Activated T-cell treated with anti-CD3 and anti-CD28 coated beads, Interleukin-2, amount 50 U/mL, for 4 hours (primary cell): ENCODE data around the gene RUSC2. TPM values are rescaled to one million over a fixed set of nuclear protein-coding genes. Genes with fewer than 3 reads are reported as not detected.
"Not testable (repeated sequence)": the region's sequence is repeated elsewhere in the genome, so short reads cannot be mapped to it uniquely, and the experiment has no call there.

ENCODE experiments used
- ATAC-seq, 2 donors: fragments of 200-7000 bp; cut with Tn5 transposase; one replicate each; pipeline ENCODE4 v1.10.0; 2021
- DNase-seq: peaks from one replicate; pipeline ENCODE4 v3.0.0-alpha.2; 2020
- H3K27me3 Mint-ChIP-seq: one replicate; pipeline ENCODE4 v1.8.0; 2021; ENCODE audit warnings: low read depth, mixed read lengths
- H3K36me3 Mint-ChIP-seq: one replicate; pipeline ENCODE4 v1.8.0; 2022; ENCODE audit warnings: mixed read lengths; ENCODE audit not compliant: insufficient read depth
- H3K4me1 Mint-ChIP-seq: one replicate; pipeline ENCODE4 v1.8.0; 2021; ENCODE audit warnings: low read depth, mixed read lengths
- H3K4me3 Mint-ChIP-seq: one replicate; pipeline ENCODE4 v1.8.0; 2021; ENCODE audit warnings: mild to moderate bottlenecking, moderate library complexity, mixed read lengths
- H3K9me3 Mint-ChIP-seq: one replicate; pipeline ENCODE4 v1.8.0; 2021; ENCODE audit warnings: mixed read lengths
- total RNA-seq, 3 donors: library from RNA; stranded (reverse); gene quantifications; one replicate each; pipeline ENCODE4 v1.2.1, GENCODE V29; 2021

The RUSC2 gene
- total RNA-seq, 3 donors from 2014 or later, result 1.8 to 5.5 (median 2.1) TPM

GRCh38 chr9:35482071-35482470 lies 7.8 kb upstream of the RUSC2 start:
- Mint-ChIP-seq H3K36me3 (no peaks in the 10 kb centered on the region), H3K4me3 (no peak overlapping the region), H3K27me3 (peaks cover 6% of the 10 kb centered on the region), H3K4me1 (no peaks in the 10 kb centered on the region), H3K9me3 (no peaks in the 10 kb centered on the region)
- no peak for ATAC-seq
- no peak for DNase-seq

GRCh38 chr9:35484406-35484805 lies 5.5 kb upstream of the RUSC2 start:
- DNase-seq (no peak), ATAC-seq (no peak)
- Mint-ChIP-seq H3K4me1 (peaks cover 5% of the 10 kb centered on the region), H3K27me3 (peaks cover 9% of the 10 kb centered on the region), H3K4me3 (no peak overlapping the region), H3K9me3 (no peaks in the 10 kb centered on the region), H3K36me3 (no peaks in the 10 kb centered on the region)

- Mint-ChIP-seq H3K4me3 (no peak overlapping the region), H3K36me3 (no peaks in the 10 kb centered on the region), H3K27me3 (peaks cover 22% of the 10 kb centered on the region), H3K4me1 (peaks cover 13% of the 10 kb centered on the region), H3K9me3 (no peaks in the 10 kb centered on the region)
- ATAC-seq, result no peak
- no peak for DNase-seq
These were observed 2.8 kb upstream of the RUSC2 start for GRCh38 chr9:35487081-35487480.

DNA sequence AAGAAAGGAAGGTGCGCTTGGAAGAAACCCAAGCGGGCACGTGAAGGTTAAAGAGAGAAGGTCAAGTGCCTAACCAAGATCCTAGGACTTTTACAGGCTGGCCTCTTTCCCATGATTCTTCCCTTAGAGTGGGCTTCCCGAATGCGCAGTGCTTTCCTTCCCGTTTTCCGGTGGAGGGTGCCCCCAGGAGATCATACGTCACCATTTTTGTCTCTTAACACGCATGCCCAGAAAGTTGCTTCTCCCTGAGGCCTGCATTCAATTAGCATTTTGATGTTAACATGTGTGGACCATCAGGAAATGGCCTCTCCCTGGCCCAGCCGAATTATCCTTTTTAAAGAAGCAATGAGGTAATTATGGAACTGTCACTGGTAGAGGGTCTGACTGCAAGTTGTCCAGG lies 1.9 kb upstream of the RUSC2 start:
- Mint-ChIP-seq H3K4me3 (no peak overlapping the region), H3K9me3 (no peaks in the 10 kb centered on the region), H3K27me3 (peaks cover 22% of the 10 kb centered on the region), H3K4me1 (peaks cover 15% of the 10 kb centered on the region), H3K36me3 (no peaks in the 10 kb centered on the region)
- ATAC-seq (no peak), DNase-seq (no peak)

DNA sequence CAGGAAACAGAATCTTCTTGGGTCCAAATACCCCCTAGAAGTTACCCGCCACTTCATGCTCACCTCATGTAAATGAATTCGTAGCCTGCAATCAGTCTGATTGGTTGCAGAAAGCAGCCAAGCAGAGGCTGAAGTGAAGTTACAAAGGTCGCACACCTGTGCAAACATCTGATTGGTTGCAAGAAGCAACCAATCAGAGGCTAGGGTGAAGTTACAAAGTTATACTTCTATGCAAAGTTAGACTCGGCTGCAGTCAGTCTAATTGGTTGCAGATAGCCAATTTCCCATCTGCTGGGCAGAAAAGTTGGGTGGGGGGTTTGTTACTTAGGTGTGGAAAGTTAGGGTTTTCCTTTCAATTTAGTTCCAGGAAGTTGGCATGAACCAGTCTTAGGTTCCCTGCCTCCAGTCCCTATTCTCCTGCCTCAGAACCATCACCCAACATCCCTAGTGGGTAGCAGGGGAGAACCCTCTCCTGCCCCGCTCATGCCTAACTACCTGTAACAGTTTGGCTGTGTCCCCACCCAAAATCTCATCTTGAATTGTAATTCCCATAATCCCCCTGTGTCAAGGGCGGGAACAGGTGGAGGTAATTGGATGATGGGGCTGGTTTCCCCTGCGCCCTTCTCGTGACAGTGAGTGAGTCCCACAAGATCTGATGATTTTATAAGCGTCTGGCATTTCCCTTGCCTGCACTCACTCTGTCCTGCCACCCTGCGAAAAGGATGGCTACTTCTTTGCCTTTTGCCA lies 1.2 kb upstream of the RUSC2 start:
- Mint-ChIP-seq H3K4me3 (peak overlapping the region; percentile 47), H3K4me1 (peaks cover 15% of the 10 kb centered on the region), H3K27me3 (peaks cover 22% of the 10 kb centered on the region), H3K9me3 (no peaks in the 10 kb centered on the region), H3K36me3 (no peaks in the 10 kb centered on the region)
- ATAC-seq (no peak), DNase-seq (no peak)

GRCh38 chr9:35490155-35490909 lies 421 bp downstream of the RUSC2 start:
- peaks cover 17% of the 10 kb centered on the region for H3K4me1 Mint-ChIP-seq
- H3K9me3 Mint-ChIP-seq, result no peaks in the 10 kb centered on the region
- H3K27me3 Mint-ChIP-seq, result peaks cover 22% of the 10 kb centered on the region
- H3K4me3 Mint-ChIP-seq, result peak overlapping the region; percentile 79
- ATAC-seq, result no peak
- DNase-seq, result peak; percentile 7
- H3K36me3 Mint-ChIP-seq, result no peaks in the 10 kb centered on the region

DNA sequence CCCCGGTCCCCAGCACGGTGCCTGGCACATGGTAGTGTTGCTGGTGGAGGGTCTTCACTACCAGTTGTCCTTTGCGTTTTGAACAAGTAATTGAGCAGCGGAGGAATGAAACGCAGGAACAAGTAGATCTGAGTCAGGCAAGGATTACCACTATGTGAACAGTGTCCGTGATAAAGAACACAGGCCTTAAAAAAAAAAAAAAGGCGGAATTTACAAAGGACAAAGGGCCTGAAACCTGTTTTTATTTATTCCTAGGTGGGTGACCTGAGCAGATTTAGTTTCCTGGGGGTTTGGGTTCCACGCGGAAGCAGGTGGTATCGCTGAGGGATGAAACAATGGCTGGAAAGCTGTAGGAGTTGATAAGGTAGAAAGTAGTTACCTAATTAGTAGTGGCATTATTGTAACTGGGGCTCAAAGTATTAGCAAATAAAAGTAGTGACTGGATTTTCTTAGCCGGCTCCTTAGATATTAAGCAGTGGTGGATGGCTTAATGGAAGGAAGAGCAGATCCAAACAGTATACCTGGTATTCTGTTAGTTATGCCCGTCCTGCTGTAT lies 1.1 kb downstream of the RUSC2 start:
- Mint-ChIP-seq H3K4me3 (peak overlapping the region; percentile 79), H3K36me3 (no peaks in the 10 kb centered on the region), H3K4me1 (peaks cover 24% of the 10 kb centered on the region), H3K9me3 (no peaks in the 10 kb centered on the region), H3K27me3 (peaks cover 22% of the 10 kb centered on the region)
- no peak for ATAC-seq
- no peak for DNase-seq

- H3K27me3 Mint-ChIP-seq, result peaks cover 20% of the 10 kb centered on the region
- not testable (repeated sequence) for H3K36me3 Mint-ChIP-seq, H3K9me3 Mint-ChIP-seq, H3K4me3 Mint-ChIP-seq, DNase-seq, ATAC-seq
- peaks cover 28% of the 10 kb centered on the region for H3K4me1 Mint-ChIP-seq
These were observed 3.2 kb downstream of the RUSC2 start for GRCh38 chr9:35493119-35493518.

GRCh38 chr9:35495984-35496383 lies 6.1 kb downstream of the RUSC2 start:
- Mint-ChIP-seq H3K36me3 (no peaks in the 10 kb centered on the region), H3K4me1 (peaks cover 15% of the 10 kb centered on the region), H3K9me3 (peaks cover 5% of the 10 kb centered on the region), H3K27me3 (peaks cover 7% of the 10 kb centered on the region), H3K4me3 (peak overlapping the region; percentile 3)
- peak; percentile 55 to 63 for ATAC-seq
- DNase-seq, result no peak

- not testable (repeated sequence) for H3K4me3 Mint-ChIP-seq, H3K27me3 Mint-ChIP-seq, ATAC-seq, DNase-seq, H3K9me3 Mint-ChIP-seq, H3K36me3 Mint-ChIP-seq
- H3K4me1 Mint-ChIP-seq, result peaks cover 13% of the 10 kb centered on the region
These were observed 8.3 kb downstream of the RUSC2 start for GRCh38 chr9:35498245-35498644.

DNA sequence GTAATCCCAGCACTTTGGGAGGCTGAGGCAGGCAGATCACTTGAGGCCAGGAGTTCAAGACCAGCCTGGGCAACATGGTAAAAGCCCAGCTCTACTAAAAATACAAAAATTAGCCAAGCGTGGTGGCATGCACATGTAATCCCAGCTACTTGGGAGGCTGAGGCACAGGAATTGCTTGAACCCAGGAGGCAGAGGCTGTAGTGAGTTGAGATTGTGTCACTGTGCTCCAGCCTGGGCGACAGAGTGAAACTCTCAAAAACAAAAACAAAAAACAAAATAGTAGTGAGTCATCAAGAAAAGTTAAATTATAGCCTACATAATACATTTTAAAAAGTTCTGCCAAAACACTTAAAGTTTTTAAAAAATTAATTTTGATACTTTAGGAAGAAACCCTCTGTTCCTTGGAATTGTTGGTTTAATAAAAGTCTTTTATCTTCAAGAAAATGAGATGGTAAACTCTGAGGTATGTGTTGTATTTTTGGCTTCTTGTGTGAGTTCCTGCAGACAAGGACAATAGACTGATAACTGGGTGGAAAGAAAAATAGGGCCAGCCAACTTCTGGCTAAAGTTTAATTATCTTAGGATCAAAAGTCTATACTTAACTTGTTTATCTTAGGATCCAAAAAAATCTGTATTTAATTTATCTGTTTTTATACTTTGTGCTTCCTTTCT lies 9.3 kb downstream of the RUSC2 start:
- no peak overlapping the region for H3K4me3 Mint-ChIP-seq
- no peaks in the 10 kb centered on the region for H3K27me3 Mint-ChIP-seq
- peaks cover 13% of the 10 kb centered on the region for H3K4me1 Mint-ChIP-seq
- ATAC-seq (no peak), DNase-seq (no peak)
- H3K9me3 Mint-ChIP-seq, result peaks cover 5% of the 10 kb centered on the region
- H3K36me3 Mint-ChIP-seq, result no peaks in the 10 kb centered on the region

- Mint-ChIP-seq H3K27me3 (no peaks in the 10 kb centered on the region), H3K4me3 (no peak overlapping the region), H3K36me3 (no peaks in the 10 kb centered on the region), H3K9me3 (peaks cover 5% of the 10 kb centered on the region), H3K4me1 (peaks cover 13% of the 10 kb centered on the region)
- DNase-seq (no peak), ATAC-seq (no peak)
These were observed 9.8 kb downstream of the RUSC2 start for GRCh38 chr9:35499701-35500030.

GRCh38 chr9:35500130-35500748 lies 10.3 kb downstream of the RUSC2 start:
- ATAC-seq, result peak; percentile 27 to 62
- H3K4me3 Mint-ChIP-seq, result no peak overlapping the region
- no peaks in the 10 kb centered on the region for H3K36me3 Mint-ChIP-seq

DNA sequence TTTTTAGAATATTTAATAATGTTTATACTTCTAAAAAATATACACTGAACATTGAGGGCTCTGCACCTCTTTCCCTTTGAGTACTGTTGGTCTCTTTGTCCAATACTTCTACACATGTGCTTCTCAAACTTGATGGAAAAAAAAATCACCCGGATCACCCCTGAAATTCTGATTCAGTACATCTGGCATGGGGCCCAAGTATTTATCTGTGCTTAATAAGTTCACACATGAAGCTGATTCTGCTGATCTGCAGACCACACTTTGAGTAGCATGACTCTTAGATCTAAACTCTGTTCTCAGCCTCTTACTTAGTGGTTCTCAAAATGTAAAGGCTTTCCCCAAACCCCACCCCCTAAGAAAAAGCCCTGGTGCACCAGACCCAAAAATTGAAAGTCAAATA lies 12.0 kb downstream of the RUSC2 start:
- Mint-ChIP-seq H3K9me3 (peaks cover 5% of the 10 kb centered on the region), H3K4me3 (no peak overlapping the region), H3K4me1 (no peaks in the 10 kb centered on the region), H3K27me3 (peaks cover 6% of the 10 kb centered on the region), H3K36me3 (no peaks in the 10 kb centered on the region)
- no peak for ATAC-seq
- DNase-seq, result no peak

More at GRCh38 chr9:35500130-35500748, 10.3 kb downstream of the RUSC2 start:
- Mint-ChIP-seq H3K4me1 (peaks cover 12% of the 10 kb centered on the region), H3K9me3 (peaks cover 5% of the 10 kb centered on the region), H3K27me3 (no peaks in the 10 kb centered on the region)
- DNase-seq, result no peak
